Mesodermal cell (in vitro differentiated cells): Measurements from ENCODE around the gene PAPPA.

Experiments
- H3K27ac ChIP-seq: 2 replicates; pipeline ENCODE4 v1.7.0; 2013; ENCODE audit warnings: mild to moderate bottlenecking, low read depth, low read length, moderate library complexity; ENCODE audit not compliant: severe bottlenecking
- H3K36me3 ChIP-seq: 2 replicates; pipeline ENCODE4 v1.7.1; 2013; ENCODE audit warnings: mild to moderate bottlenecking, low read length, moderate library complexity; ENCODE audit not compliant: control insufficient read depth, insufficient read depth
- H3K4me1 ChIP-seq: one replicate; pipeline ENCODE4 v1.7.1; 2013; ENCODE audit warnings: mild to moderate bottlenecking, low read length; ENCODE audit not compliant: insufficient read depth, control insufficient read depth, poor library complexity, severe bottlenecking
- H3K4me3 ChIP-seq: 2 replicates; pipeline ENCODE4 v1.7.0; 2013; ENCODE audit warnings: low read length, control low read depth, mild to moderate bottlenecking; ENCODE audit not compliant: insufficient read depth, poor library complexity, severe bottlenecking; ENCODE audit errors: extremely low read depth
- H3K9me3 ChIP-seq: 2 replicates; pipeline ENCODE4 v1.7.1; 2013; ENCODE audit warnings: mild to moderate bottlenecking, low read length, moderate library complexity; ENCODE audit not compliant: control insufficient read depth
- WGBS, 2 experiments: methylation state at CpG; one replicate each; pipeline ENCODE4 v1.1.5; 2013; ENCODE audit warnings: missing lambda C conversion rate in 2 of 2; ENCODE audit not compliant: insufficient coverage in 2 of 2; 5-methylcytosine and 5-hydroxymethylcytosine counted together

PAPPA gene

DNA sequence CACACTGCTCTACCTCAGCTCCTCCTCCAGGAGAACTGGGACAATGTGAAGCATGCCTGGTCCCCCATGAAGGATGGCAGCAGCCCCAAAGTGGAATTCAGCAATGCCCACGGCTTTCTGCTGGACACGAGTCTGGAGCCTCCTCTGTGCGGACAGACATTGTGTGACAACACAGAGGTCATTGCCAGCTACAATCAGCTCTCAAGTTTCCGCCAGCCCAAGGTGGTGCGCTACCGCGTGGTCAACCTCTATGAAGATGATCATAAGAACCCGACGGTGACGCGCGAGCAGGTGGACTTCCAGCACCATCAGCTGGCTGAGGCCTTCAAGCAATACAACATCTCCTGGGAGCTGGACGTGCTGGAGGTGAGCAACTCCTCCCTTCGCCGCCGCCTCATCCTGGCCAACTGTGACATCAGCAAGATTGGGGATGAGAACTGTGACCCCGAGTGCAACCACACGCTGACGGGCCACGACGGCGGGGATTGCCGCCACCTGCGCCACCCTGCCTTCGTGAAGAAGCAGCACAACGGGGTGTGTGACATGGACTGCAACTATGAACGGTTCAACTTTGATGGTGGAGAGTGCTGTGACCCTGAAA lies 34.1 kb downstream of the PAPPA start:
- Histone ChIP-seq H3K36me3 (peaks cover 91% of the 10 kb centered on the region), H3K4me1 (peaks cover 18% of the 10 kb centered on the region), H3K9me3 (no peaks in the 10 kb centered on the region), H3K4me3 (no peak overlapping the region), H3K27ac (no peak overlapping the region)
- WGBS, 2 experiments: 90 to 91% methylated on average over 20 to 27 of the region's 27 CpGs

DNA sequence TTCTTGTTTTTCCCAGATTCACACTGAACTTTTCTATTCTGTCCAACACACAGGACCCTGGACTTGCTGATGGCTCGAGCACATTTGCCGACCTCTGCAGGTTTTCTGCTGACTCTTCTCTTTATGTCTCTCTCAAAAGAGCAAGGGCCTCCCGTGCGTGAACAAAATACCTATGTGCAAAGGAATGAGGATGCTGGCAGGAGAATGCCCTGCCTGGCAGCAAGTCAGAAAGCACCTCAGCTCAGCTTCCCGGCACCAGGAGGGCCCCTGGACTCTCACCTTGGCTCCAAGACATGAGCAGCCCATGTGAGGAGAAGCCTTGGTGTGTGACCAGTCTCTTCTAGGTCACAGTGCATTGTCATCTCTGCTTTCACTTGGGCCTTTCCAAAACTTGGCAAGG lies 36.1 kb downstream of the PAPPA start:
- H3K27ac ChIP-seq: no peak overlapping the region
- 87 to 88% methylated on average over 3 to 4 of the region's 5 CpGs for WGBS, 2 experiments
- peaks cover 18% of the 10 kb centered on the region for H3K4me1 ChIP-seq
- H3K9me3 ChIP-seq: no peaks in the 10 kb centered on the region
- no peak overlapping the region for H3K4me3 ChIP-seq
- H3K36me3 ChIP-seq: peaks cover 81% of the 10 kb centered on the region

DNA sequence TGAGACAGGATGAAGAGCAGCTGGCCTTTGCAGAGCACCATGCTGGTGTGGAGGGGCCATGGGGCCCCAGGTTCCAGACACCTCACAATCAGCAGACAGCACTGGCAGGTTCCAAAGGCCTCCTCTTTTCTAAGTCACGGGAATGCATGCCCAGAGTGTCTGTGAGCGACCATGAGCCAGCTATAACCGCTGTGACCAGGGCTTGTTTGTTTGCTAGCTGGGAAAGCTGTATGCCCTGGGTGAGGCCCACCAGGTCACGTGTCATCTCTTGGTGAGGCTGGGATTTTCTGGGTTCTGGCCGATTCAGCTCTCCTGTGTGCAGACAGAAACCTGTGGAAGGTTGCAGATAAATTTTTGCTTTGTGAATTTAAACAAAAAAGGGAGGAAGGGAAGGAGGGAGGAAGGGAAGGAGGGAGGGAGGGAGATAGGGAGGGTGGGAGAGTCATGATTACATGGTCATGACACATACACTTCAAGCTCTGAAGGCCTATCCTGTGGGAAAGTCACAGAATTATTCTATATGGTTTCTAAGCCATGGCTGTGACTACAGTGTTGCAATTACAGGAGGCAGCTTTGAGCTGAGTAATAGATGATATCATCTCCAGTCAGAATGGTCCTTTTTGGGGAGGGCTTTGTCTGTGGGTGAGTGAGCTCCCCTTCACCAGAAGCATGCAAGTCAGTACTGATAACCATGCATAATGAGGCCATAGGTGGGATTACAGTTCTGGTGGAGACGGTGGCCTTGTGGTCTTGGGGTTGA lies 37.2 kb downstream of the PAPPA start:
- no peak overlapping the region for H3K27ac ChIP-seq
- no peak overlapping the region for H3K4me3 ChIP-seq
- peaks cover 18% of the 10 kb centered on the region for H3K4me1 ChIP-seq
- WGBS, 2 experiments: 95 to 96% methylated on average over 4 to 5 of the region's 6 CpGs
- H3K36me3 ChIP-seq: peaks cover 71% of the 10 kb centered on the region
- no peaks in the 10 kb centered on the region for H3K9me3 ChIP-seq

DNA sequence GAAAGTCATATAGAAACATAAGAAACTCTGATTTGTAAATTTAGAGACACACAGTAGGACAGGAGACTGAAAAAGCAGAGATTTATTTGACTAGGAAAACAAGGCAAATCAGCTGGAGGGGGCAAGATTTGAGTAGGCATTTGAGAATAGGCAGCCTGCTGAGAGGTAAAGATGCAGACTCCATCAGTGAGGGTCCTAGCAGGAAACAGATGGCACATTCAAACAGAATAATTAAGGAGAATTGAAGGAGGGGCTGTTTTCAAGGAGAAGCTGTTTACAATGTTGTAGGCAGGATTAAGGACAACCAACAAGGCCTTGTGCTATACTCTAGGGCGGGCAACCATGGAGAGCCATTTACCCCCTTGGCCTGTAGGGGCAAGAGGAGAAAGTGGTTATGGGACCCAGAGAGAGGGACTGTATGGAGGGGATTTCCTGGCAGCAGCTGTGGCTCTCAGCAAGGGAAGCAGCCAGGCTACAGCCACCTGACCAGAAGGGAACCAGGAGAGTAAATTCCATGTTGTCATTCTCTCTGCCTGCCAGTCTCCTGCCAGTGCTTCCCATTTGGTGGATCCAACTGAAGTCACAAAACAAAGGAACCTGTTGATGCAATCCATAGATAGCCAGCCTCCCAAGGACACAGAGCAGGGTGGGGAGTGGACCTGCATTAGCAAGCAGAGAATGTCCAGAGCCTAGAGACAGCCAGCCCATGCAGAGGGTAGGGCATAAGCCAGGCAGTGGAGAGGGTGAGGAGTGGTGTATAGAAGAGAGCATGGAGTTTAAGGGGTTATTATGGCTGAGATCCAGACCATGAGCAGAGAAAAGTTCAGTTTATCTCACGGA lies 38.2 kb downstream of the PAPPA start:
- WGBS, 2 experiments: 93 to 100% methylated on average over 1 to 2 of the region's 2 CpGs
- no peaks in the 10 kb centered on the region for H3K9me3 ChIP-seq

DNA sequence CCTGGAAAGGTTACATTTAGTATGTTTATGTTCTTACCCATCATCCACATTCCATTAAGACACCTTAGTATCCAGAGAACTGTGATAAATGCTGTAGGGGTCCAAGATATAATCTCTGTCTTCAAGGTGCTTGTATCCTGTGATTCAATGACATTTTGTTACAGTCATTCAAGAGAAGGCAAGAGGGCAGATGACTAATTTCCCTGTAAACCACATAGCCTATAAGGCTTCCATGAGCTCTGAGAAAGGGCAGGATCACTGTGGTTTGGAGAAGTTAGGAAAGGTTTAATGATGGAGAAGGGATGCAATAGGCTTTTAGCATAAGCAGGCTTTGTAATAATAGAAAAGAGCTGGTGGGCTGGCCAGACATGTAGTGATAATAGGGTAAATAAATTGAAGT lies 40.0 kb downstream of the PAPPA start:
- Histone ChIP-seq H3K4me3 (no peak overlapping the region), H3K36me3 (peaks cover 61% of the 10 kb centered on the region), H3K27ac (no peak overlapping the region), H3K4me1 (peaks cover 18% of the 10 kb centered on the region), H3K9me3 (no peaks in the 10 kb centered on the region)

More for the DNA sequence above, 38.2 kb downstream of the PAPPA start:
- H3K4me1 ChIP-seq: peaks cover 18% of the 10 kb centered on the region
- peaks cover 71% of the 10 kb centered on the region for H3K36me3 ChIP-seq
- no peak overlapping the region for H3K4me3 ChIP-seq
- H3K27ac ChIP-seq: no peak overlapping the region

DNA sequence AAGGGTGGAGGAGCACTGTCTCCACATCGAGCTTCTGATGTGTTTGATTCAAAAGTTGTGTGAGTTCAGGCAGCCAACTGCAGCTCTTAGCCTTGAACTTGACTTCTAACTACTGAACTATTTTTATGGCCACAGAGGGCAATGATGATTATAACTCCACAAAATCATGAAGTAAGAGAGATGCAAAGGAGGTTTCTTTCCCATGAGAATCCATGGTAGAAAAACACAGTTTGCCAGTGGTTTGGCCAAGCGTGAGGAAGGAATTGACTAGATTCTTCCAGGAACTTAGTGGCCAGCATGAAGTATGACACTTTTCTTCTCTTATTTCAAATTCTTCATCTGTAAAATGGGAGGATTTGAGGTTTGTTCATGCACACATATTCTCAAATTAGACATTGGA lies 43.2 kb downstream of the PAPPA start:
- peaks cover 3% of the 10 kb centered on the region for H3K4me1 ChIP-seq
- no peak overlapping the region for H3K27ac ChIP-seq
- no peaks in the 10 kb centered on the region for H3K9me3 ChIP-seq
- H3K36me3 ChIP-seq: peaks cover 51% of the 10 kb centered on the region
- WGBS, 2 experiments: no CpG with 5 or more reads among the region's 2 CpGs
- H3K4me3 ChIP-seq: no peak overlapping the region

DNA sequence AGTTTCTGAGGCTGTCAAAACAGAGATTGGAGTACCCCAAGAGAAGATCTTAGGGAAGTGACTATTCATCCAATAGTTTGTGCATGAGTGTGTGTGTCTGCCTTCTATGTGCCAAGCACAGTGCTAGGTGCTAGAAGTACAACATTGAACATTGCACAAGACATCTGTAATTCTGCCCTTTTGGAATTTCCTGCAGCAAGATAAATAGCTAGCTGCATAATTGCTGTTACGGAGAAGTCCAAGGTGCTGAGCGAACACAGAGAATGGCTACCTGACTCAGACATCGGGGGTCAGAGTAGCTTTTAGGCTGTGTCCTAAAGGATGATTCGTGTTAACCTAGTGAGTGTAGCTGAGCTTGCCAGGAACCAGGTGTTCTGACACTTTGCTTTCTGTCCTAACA lies 44.8 kb downstream of the PAPPA start:
- peaks cover 3% of the 10 kb centered on the region for H3K4me1 ChIP-seq
- WGBS, 2 experiments: 98 to 100% methylated on average over 1 to 4 of the region's 4 CpGs
- no peaks in the 10 kb centered on the region for H3K9me3 ChIP-seq
- H3K36me3 ChIP-seq: peaks cover 54% of the 10 kb centered on the region
- no peak overlapping the region for H3K4me3 ChIP-seq
- H3K27ac ChIP-seq: no peak overlapping the region

DNA sequence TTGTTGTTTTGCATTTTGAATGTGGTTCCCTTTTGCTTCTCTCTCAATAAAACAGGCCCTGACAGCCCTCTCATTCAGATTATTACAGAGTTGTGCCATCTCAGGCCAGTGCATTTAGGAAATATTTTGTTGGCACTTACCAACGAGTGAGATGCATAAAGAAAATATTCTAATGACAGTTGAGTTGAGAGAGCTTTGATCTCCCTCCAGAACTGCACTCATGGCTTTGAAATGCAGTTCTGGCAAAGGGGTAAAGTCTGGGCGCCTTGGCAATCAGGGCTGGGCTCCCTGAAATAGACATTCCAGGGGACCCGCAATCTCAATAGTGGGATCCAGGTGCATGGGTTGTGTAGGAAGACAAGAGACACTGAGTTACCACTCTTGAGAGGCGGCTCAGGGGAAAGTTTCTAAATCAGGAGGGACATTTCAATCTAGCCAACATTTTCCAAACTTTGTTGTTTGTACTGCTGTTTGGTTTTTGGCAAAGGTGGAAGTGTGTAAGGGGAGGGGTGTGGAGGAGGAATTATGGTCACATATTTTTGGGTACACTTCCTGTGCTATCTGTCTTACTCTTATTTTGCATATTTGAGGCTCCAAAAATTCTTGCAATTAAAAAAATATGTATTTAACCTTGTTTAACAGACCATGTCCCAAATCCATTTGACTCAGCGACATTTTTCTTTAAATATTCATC lies 48.8 kb downstream of the PAPPA start:
- H3K27ac ChIP-seq: no peak overlapping the region
- 88 to 95% methylated on average over 4 to 5 of the region's 5 CpGs for WGBS, 2 experiments
- no peaks in the 10 kb centered on the region for H3K4me1 ChIP-seq
- no peak overlapping the region for H3K4me3 ChIP-seq
- no peaks in the 10 kb centered on the region for H3K9me3 ChIP-seq
- peaks cover 54% of the 10 kb centered on the region for H3K36me3 ChIP-seq

DNA sequence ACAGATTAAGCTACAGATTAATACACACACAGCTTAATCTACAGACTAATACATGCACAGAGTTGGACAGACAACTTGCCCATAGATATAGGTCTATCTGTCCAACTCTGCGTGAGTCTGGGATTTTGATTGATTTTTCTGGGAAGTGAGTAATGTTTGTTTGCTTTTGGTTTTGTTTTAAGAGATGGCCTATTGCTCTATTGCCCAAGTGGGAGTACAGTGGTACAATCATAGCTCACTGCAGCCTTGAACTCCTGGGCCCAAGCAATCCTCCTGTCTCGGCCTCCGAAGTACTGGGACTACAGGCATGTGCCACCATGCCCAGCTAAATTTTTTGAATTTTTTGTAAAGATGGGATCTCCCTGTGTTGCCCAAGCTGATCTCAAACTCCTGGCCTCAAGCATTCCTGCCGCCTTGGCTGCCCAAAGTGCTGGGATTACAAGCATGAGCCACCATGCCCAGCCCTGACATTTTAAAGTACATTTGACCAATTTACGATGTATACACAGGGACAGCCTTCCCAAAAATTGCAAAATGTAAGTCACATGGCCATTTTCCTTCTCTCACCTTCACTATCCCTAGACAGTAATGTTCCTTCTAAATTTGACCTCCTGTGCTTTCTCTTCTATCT lies 50.8 kb downstream of the PAPPA start:
- no peak overlapping the region for H3K4me3 ChIP-seq
- no peaks in the 10 kb centered on the region for H3K9me3 ChIP-seq
- H3K4me1 ChIP-seq: peaks cover 10% of the 10 kb centered on the region
- 88 to 96% methylated on average over 5 of the region's 5 CpGs for WGBS, 2 experiments
- H3K27ac ChIP-seq: no peak overlapping the region
- peaks cover 60% of the 10 kb centered on the region for H3K36me3 ChIP-seq
